ENCODE data around the gene ZNF500. TPM values are rescaled to one million over a fixed set of nuclear protein-coding genes. Genes with fewer than 3 reads are reported as not detected.

Gene ZNF500
- total RNA-seq, 1 experiment from 2014 or later, result 29.2 TPM

DNA sequence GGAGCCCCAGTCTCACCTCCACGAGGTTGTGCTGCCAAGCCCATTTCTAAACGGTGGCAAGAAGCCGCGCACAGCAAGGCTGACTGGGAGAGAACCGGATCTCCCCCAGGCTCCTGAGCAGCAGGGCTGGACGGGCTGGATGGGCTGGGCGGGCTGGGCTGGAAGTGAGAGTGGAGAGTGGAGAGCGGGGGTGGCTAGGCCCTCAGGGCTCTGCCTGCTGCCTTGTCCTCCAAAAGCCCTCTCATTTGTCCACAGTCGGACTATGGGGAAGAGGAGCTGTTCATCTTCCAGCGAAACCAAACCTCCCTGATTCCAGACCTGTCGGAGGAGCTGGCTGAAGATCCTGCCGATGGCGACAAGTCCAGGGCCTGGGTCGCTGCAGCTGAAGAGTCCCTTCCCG is 29.4 kb downstream of the ZNF500 start:
- no peak overlapping the region for H2AFZ ChIP-seq
- no peak overlapping the region for H3K4me2 ChIP-seq
- no peaks in the 10 kb centered on the region for H3K27me3 ChIP-seq (ENCODE audit: insufficient read depth, low read depth)
- BruUV-seq (replicated peaks), result no TSS peak
- H3K9me2 ChIP-seq (ENCODE audit: insufficient read depth), result no peaks in the 10 kb centered on the region
- DNase-seq, result no peak
- H3K4me1 ChIP-seq (replicated peaks; ENCODE audit: insufficient read depth), result peaks cover 11% of the 10 kb centered on the region
- peaks cover 13% of the 10 kb centered on the region for H3K79me2 ChIP-seq (ENCODE audit: low read depth)
- CTCF ChIA-PET, result no interaction called here
- no peak overlapping the region for H3K27ac ChIP-seq
- H3K4me3 ChIP-seq, result no peak overlapping the region
- H3K36me3 ChIP-seq (ENCODE audit: low read depth), result no peaks in the 10 kb centered on the region
- H4K20me1 ChIP-seq (ENCODE audit: insufficient read depth), result no peaks in the 10 kb centered on the region
- no peaks in the 10 kb centered on the region for H3K9me3 ChIP-seq (ENCODE audit: insufficient read depth, low read depth)
- TF ChIP-seq EZH2 (IDR thresholded peaks at IDR 0.05; ENCODE audit: low read depth), result no peak
- TF ChIP-seq, protein P1, sequence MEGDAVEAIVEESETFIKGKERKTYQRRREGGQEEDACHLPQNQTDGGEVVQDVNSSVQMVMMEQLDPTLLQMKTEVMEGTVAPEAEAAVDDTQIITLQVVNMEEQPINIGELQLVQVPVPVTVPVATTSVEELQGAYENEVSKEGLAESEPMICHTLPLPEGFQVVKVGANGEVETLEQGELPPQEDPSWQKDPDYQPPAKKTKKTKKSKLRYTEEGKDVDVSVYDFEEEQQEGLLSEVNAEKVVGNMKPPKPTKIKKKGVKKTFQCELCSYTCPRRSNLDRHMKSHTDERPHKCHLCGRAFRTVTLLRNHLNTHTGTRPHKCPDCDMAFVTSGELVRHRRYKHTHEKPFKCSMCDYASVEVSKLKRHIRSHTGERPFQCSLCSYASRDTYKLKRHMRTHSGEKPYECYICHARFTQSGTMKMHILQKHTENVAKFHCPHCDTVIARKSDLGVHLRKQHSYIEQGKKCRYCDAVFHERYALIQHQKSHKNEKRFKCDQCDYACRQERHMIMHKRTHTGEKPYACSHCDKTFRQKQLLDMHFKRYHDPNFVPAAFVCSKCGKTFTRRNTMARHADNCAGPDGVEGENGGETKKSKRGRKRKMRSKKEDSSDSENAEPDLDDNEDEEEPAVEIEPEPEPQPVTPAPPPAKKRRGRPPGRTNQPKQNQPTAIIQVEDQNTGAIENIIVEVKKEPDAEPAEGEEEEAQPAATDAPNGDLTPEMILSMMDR (conservative IDR thresholded peaks at IDR 0.05), result no peak
- intact Hi-C loops (cut with micrococcal nuclease; ENCODE audit: unreplicated experiment), result no loop called here
- H3F3A ChIP-seq (ENCODE audit: insufficient read depth, low read depth), result peaks cover 20% of the 10 kb centered on the region
- POLR2A ChIA-PET (ENCODE audit: unreplicated experiment), result no interaction called here

DNA sequence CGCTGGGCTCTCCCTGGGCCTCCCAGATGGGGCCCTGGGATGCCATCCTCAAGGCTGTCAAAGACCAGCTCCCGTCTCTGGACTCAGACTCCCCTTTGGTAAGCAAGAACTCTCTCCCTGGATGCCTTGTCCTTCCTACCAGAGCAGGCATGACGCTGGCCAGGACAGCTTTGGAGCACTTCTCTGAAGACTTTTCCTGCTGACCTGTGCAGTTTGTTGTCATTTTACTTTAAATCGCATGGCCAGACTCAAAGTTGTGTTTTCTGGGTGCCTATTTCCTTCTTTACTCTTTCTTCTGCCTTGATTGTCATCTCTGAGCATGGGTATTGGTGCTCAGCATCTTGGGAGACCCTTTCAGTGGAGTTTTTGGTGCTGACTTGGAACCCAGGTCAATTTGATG is 30.4 kb downstream of the ZNF500 start:
- no peak overlapping the region for H2AFZ ChIP-seq
- peaks cover 12% of the 10 kb centered on the region for H3K4me1 ChIP-seq (replicated peaks; ENCODE audit: insufficient read depth)
- H3K27me3 ChIP-seq (ENCODE audit: insufficient read depth, low read depth), result no peaks in the 10 kb centered on the region
- no peaks in the 10 kb centered on the region for H3K9me2 ChIP-seq (ENCODE audit: insufficient read depth)
- H3K4me3 ChIP-seq, result no peak overlapping the region
- H3F3A ChIP-seq (ENCODE audit: insufficient read depth, low read depth), result peaks cover 20% of the 10 kb centered on the region
- no TSS peak for BruUV-seq (replicated peaks)
- H4K20me1 ChIP-seq (ENCODE audit: insufficient read depth), result no peaks in the 10 kb centered on the region
- H3K79me2 ChIP-seq (ENCODE audit: low read depth), result peaks cover 21% of the 10 kb centered on the region
- H3K36me3 ChIP-seq (ENCODE audit: low read depth), result no peaks in the 10 kb centered on the region
- TF ChIP-seq, protein P1 (conservative IDR thresholded peaks at IDR 0.05), result no peak
- no peak for TF ChIP-seq EZH2 (IDR thresholded peaks at IDR 0.05; ENCODE audit: low read depth)
- ChIA-PET POLR2A (ENCODE audit: unreplicated experiment) (no interaction called here), CTCF (no interaction called here)
- no peak overlapping the region for H3K27ac ChIP-seq
- intact Hi-C loops (cut with micrococcal nuclease; ENCODE audit: unreplicated experiment), result no loop called here
- no peaks in the 10 kb centered on the region for H3K9me3 ChIP-seq (ENCODE audit: insufficient read depth, low read depth)
- H3K4me2 ChIP-seq, result no peak overlapping the region
- DNase-seq, result no peak

DNA sequence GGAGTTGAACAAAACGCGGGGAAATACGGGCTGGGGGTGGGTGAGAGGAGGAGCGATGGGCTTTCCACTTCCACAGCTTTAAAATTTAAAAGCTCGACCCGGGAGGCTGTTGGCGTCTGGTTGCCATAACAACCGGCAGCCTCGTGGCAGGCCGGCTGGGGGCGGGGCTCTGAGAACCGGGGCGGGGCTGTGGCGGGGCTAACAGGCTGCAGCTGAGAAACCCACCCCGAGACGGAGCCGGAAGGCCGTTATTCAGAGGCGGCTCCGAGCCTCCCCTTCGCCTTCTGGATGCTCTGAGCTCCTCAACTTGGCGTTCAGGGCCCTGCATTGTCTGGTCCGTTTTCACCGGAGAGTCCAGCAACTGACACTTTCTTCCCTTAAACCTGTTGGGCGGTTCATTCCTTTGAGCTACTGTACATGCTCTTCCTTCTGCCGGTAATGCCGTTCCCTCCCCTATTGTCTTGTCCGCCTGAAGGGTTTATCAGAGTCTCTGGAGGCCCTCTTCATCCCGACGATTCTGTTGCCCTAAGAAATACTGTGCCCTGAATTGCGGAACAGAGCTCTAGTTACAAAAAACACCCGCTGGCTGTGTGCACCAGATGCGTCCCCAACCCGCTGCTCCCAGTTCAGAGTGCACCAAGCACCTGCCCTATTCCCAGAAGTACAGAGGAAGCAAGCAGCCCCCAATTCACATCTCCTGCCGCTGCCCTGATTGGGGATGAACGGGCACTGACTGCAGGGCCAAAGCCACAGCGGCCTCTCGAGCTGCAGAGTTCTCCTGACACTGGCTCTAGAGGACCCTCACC is 32.0 kb downstream of the ZNF500 start:
- Histone ChIP-seq H3K79me2 (ENCODE audit: low read depth) (peaks cover 21% of the 10 kb centered on the region), H3F3A (ENCODE audit: insufficient read depth, low read depth) (peaks cover 20% of the 10 kb centered on the region), H3K27me3 (ENCODE audit: insufficient read depth, low read depth) (no peaks in the 10 kb centered on the region), H3K9me3 (ENCODE audit: insufficient read depth, low read depth) (no peaks in the 10 kb centered on the region), H2AFZ (peak overlapping the region; percentile 97), H3K4me1 (replicated peaks; ENCODE audit: insufficient read depth) (peaks cover 12% of the 10 kb centered on the region), H3K4me2 (peak overlapping the region; percentile 85), H3K36me3 (ENCODE audit: low read depth) (no peaks in the 10 kb centered on the region; the same call in 1 of the 2 replicates), H4K20me1 (ENCODE audit: insufficient read depth) (no peaks in the 10 kb centered on the region), H3K27ac (peak overlapping the region; percentile 48), H3K9me2 (ENCODE audit: insufficient read depth) (no peaks in the 10 kb centered on the region), H3K4me3 (peak overlapping the region; percentile 83)
- peak; percentile 64 to 91 for DNase-seq
- intact Hi-C loops (cut with micrococcal nuclease; ENCODE audit: unreplicated experiment), result loop anchor here (1.0 to 5.0 kb wide), 3 partner anchors 33 to 222 kb away; partner anchors contain the start of genes ROGDI and SEC14L5
- CTCF ChIA-PET, result interaction anchor here (0.6 to 1.3 kb wide), 4 partner anchors 18 to 331 kb away, joined by 3 to 4 read pairs (median 4); partner anchors contain the start of genes C16orf89 and ROGDI
- TF ChIP-seq, protein P1 (conservative IDR thresholded peaks at IDR 0.05), result no peak
- no peak for TF ChIP-seq EZH2 (IDR thresholded peaks at IDR 0.05; ENCODE audit: low read depth)
- TSS peak; percentile 93 for BruUV-seq (replicated peaks)
- POLR2A ChIA-PET (ENCODE audit: unreplicated experiment), result interaction anchor here (0.5 to 1.1 kb wide), 17 partner anchors 19 to 789 kb away, joined by 3 to 12 read pairs (median 4); partner anchors contain the start of genes ROGDI and SEC14L5
